SK-N-SH (cell line): ENCODE measurements around the gene HAT1.

Source experiments
- CTCF ChIP-seq: fragments of 200-600 bp; sonication (generic); IDR thresholded peaks from 2 replicates; pipeline ENCODE4 v1.6.1; 2017; ENCODE audit warnings: antibody characterized with exemption, mild to moderate bottlenecking, moderate library complexity
- EZH2phosphoT487 ChIP-seq: fragments of 200-600 bp; sonication (generic); IDR thresholded peaks from 2 replicates; pipeline ENCODE4 v1.6.1; 2017; ENCODE audit warnings: low read depth, mixed run types, mild to moderate bottlenecking, antibody characterized with exemption, moderate library complexity, borderline replicate concordance
- MXI1 ChIP-seq: IDR thresholded peaks from 2 replicates; pipeline ENCODE4 v1.6.1; 2012; ENCODE audit warnings: mild to moderate bottlenecking, low read depth, low read length, improper control_type of control experiment
- USF1 ChIP-seq: IDR thresholded peaks from 2 replicates; pipeline ENCODE4 v1.4.0; 2012; ENCODE audit warnings: low read depth, borderline replicate concordance
- YY1 ChIP-seq: IDR thresholded peaks from 2 replicates; pipeline ENCODE4 v1.4.0; 2012; ENCODE audit warnings: low read depth, mild to moderate bottlenecking

- TF ChIP-seq CTCF (no peak), EZH2phosphoT487 (no peak), USF1 (no peak), YY1 (no peak), MXI1 (no peak)
Observed at GRCh38 chr2:171966235-171966634, 44.0 kb downstream of the HAT1 start.
